GM23338 (cell line): ENCODE results near the gene NPHP4. TPM values are rescaled to one million over a fixed set of nuclear protein-coding genes. Genes with fewer than 3 reads are reported as not detected.

Source experiments
- ATAC-seq: fragments of 200-7000 bp; cut with Tn5 transposase; 3 replicates; pipeline ENCODE4 v1.9.1; 2020
- DNase-seq: peaks from one replicate; pipeline ENCODE4 v3.0.0-alpha.2; 2015; ENCODE audit warnings: low spot score
- H2AFZ ChIP-seq: fragments of 200-600 bp; sonication (generic); 2 replicates; pipeline ENCODE4 v1.8.0; 2016; ENCODE audit warnings: antibody characterized with exemption, mild to moderate bottlenecking, moderate library complexity
- H3F3A ChIP-seq: fragments of 200-600 bp; sonication (generic); replicated peaks from 2 replicates; pipeline ENCODE4 v1.8.0; 2017; ENCODE audit warnings: antibody characterized with exemption, mixed run types, low read depth
- H3K27ac ChIP-seq: fragments of 200-600 bp; sonication (generic); 2 replicates; pipeline ENCODE4 v1.6.1; 2016; ENCODE audit warnings: low read depth
- H3K27me3 ChIP-seq: fragments of 200-600 bp; sonication (generic); 2 replicates; pipeline ENCODE4 v1.8.0; 2016; ENCODE audit warnings: mild to moderate bottlenecking, mixed run types, moderate library complexity; ENCODE audit not compliant: insufficient read depth
- H3K36me3 ChIP-seq: fragments of 200-600 bp; sonication (generic); 2 replicates; pipeline ENCODE4 v1.8.0; 2016; ENCODE audit warnings: mild to moderate bottlenecking; ENCODE audit not compliant: insufficient read depth
- H3K4me1 ChIP-seq: fragments of 200-600 bp; sonication (generic); 2 replicates; pipeline ENCODE4 v1.8.0; 2016; ENCODE audit warnings: mild to moderate bottlenecking, moderate library complexity; ENCODE audit not compliant: insufficient read depth
- H3K4me2 ChIP-seq: fragments of 200-600 bp; sonication (generic); 2 replicates; pipeline ENCODE4 v1.7.1; 2017; ENCODE audit warnings: mixed run types
- H3K4me3 ChIP-seq: fragments of 200-600 bp; sonication (generic); 2 replicates; pipeline ENCODE4 v1.6.1; 2016; ENCODE audit warnings: mixed run types
- H3K79me2 ChIP-seq: fragments of 200-600 bp; sonication (generic); replicated peaks from 2 replicates; pipeline ENCODE4 v1.8.0; 2017; ENCODE audit warnings: mild to moderate bottlenecking; ENCODE audit not compliant: insufficient read depth
- H3K9me2 ChIP-seq: fragments of 200-600 bp; sonication (generic); 2 replicates; pipeline ENCODE4 v1.8.0; 2017; ENCODE audit not compliant: insufficient read depth
- H4K20me1 ChIP-seq: fragments of 200-600 bp; sonication (generic); replicated peaks from 2 replicates; pipeline ENCODE4 v1.8.0; 2017; ENCODE audit warnings: mild to moderate bottlenecking; ENCODE audit not compliant: insufficient read depth
- H3K27ac Mint-ChIP-seq: 2 replicates; pipeline ENCODE4 v1.8.0; 2020; ENCODE audit warnings: inconsistent platforms, mild to moderate bottlenecking, moderate library complexity, mixed read lengths
- H3K27me3 Mint-ChIP-seq: 3 replicates; pipeline ENCODE4 v1.8.0; 2022; ENCODE audit warnings: low read depth, mild to moderate bottlenecking, moderate library complexity, mixed read lengths, inconsistent platforms; ENCODE audit not compliant: insufficient read depth, poor library complexity
- H3K36me3 Mint-ChIP-seq: 3 replicates; pipeline ENCODE4 v1.8.0; 2021; ENCODE audit warnings: low read depth, mild to moderate bottlenecking, inconsistent platforms, moderate library complexity, mixed read lengths
- H3K4me1 Mint-ChIP-seq: 3 replicates; pipeline ENCODE4 v1.8.0; 2020; ENCODE audit warnings: mild to moderate bottlenecking, inconsistent platforms, mixed read lengths
- H3K4me3 Mint-ChIP-seq: 3 replicates; pipeline ENCODE4 v1.8.0; 2021; ENCODE audit warnings: moderate library complexity, mild to moderate bottlenecking, inconsistent platforms, mixed read lengths
- H3K9me3 Mint-ChIP-seq: 3 replicates; pipeline ENCODE4 v1.8.0; 2020; ENCODE audit warnings: moderate library complexity, mild to moderate bottlenecking, inconsistent platforms, mixed read lengths
- CREB1 ChIP-seq: fragments of 250-450 bp; sonication (Bioruptor Pico); IDR thresholded peaks from 2 replicates; pipeline ENCODE4 v1.5.0; 2020; ENCODE audit warnings: low read depth, mild to moderate bottlenecking, moderate library complexity
- EZH2 ChIP-seq: fragments of 200-600 bp; sonication (generic); IDR thresholded peaks from one replicate; pipeline ENCODE4 v1.8.0; 2017; ENCODE audit warnings: antibody characterized with exemption, mild to moderate bottlenecking, low read depth; ENCODE audit not compliant: unreplicated experiment
- EZH2phosphoT487 ChIP-seq: fragments of 200-600 bp; sonication (generic); IDR thresholded peaks from one replicate; pipeline ENCODE4 v1.8.1; 2018; ENCODE audit warnings: antibody characterized with exemption; ENCODE audit not compliant: unreplicated experiment
- JUNB ChIP-seq: IDR thresholded peaks from one replicate; pipeline ENCODE4 v1.6.1; 2016; ENCODE audit warnings: antibody characterized with exemption; ENCODE audit not compliant: unreplicated experiment
- NANOG ChIP-seq: IDR thresholded peaks from 2 replicates; pipeline ENCODE4 v1.6.1; 2016; ENCODE audit warnings: antibody characterized with exemption, borderline replicate concordance
- POLR2AphosphoS5 ChIP-seq: IDR thresholded peaks from 2 replicates; pipeline ENCODE4 v1.6.1; 2016; ENCODE audit warnings: antibody characterized with exemption, low read depth
- REST ChIP-seq: IDR thresholded peaks from one replicate; pipeline ENCODE4 v1.6.1; 2018; ENCODE audit warnings: antibody characterized with exemption; ENCODE audit not compliant: unreplicated experiment
- STAT1 ChIP-seq: IDR thresholded peaks from one replicate; pipeline ENCODE4 v1.6.1; 2016; ENCODE audit warnings: antibody characterized with exemption; ENCODE audit not compliant: unreplicated experiment
- ZNF114 ChIP-seq: fragments of 250-450 bp; sonication (Bioruptor Pico); IDR thresholded peaks from 2 replicates; pipeline ENCODE4 v1.5.0; 2020; ENCODE audit warnings: mild to moderate bottlenecking, moderate library complexity
- ZNF331 ChIP-seq: fragments of 250-450 bp; sonication (Bioruptor Pico); IDR thresholded peaks from 2 replicates; pipeline ENCODE4 v1.5.0; 2020; ENCODE audit warnings: low read depth, mild to moderate bottlenecking, moderate library complexity
- ZNF462 ChIP-seq: fragments of 250-450 bp; sonication (Bioruptor Pico); IDR thresholded peaks from 2 replicates; pipeline ENCODE4 v1.5.0; 2020; ENCODE audit warnings: mild to moderate bottlenecking, moderate library complexity
- polyA plus RNA-seq: library from polyadenylated mRNA; unstranded; fragments of >200 nt; fragmentation: Nextera tagmentation; extraction: Ambion mirVana; gene quantifications from 2 replicates; pipeline ENCODE4 v1.2.1, GENCODE V29; 2016
- total RNA-seq: library from RNA; depleted of rRNA; stranded (reverse); fragments of >200 nt; shearing (Covaris generic); gene quantifications from 2 replicates; pipeline ENCODE4 v1.2.3, GENCODE V29; 2014
- TF ChIP-seq, protein P1 (sequence below): IDR thresholded peaks from 2 replicates; pipeline ENCODE4 v1.6.1; 2016; ENCODE audit warnings: antibody characterized with exemption
- TF ChIP-seq, protein P2 (sequence below), 2 experiments: fragments of 200-600 bp in 1 of 2; sonication (generic) in 1 of 2; conservative IDR thresholded peaks; 2 replicates each; pipeline versions ENCODE4 v1.5.1 to v1.6.1; 2016 to 2017; ENCODE audit warnings: antibody characterized with exemption in 2 of 2, low read depth in 2 of 2, mild to moderate bottlenecking in 2 of 2, moderate library complexity in 1 of 2

The NPHP4 gene
- total and polyA plus RNA-seq, 2 experiments from 2014 or later = 2.5 to 12.4 TPM

DNA sequence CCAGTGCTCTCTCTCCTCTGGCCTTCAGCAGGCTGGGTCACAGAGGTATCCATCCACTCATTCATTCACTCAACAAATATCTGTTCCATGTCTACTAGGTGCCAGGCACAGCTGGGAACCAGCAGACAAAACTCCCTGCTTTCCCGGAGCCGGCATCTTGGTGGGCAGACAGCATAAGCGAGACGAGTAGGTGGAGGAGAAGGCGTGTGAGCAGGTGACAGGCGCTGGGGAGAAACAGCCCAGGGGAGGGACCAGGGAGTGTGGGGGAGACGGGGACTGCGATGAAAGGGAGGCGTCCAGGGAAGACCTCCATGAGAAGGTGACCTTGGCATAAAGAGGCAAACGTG lies 42.5 kb upstream of the NPHP4 start:
- Histone ChIP-seq H3K36me3 (no peaks in the 10 kb centered on the region), H2AFZ (peak overlapping the region; percentile 99; the same call in 1 of the 2 replicates), H3K4me3 (no peak overlapping the region), H3K27me3 (no peaks in the 10 kb centered on the region), H3K27ac (no peak overlapping the region), H3K4me1 (peaks cover 5% of the 10 kb centered on the region; the same call in 1 of the 2 replicates), H3F3A (0 out of 2 replicates have a peak, but pooled peaks cover 3% of the 10 kb centered on the region), H3K4me2 (peak overlapping the region; percentile 74; the same call in 1 of the 2 replicates), H4K20me1 (no peaks in the 10 kb centered on the region), H3K9me2 (no peaks in the 10 kb centered on the region), H3K79me2 (no peaks in the 10 kb centered on the region)
- Mint-ChIP-seq H3K27me3 (peaks cover 13% of the 10 kb centered on the region), H3K27ac (no peak overlapping the region), H3K9me3 (no peaks in the 10 kb centered on the region), H3K4me1 (peaks cover 22% of the 10 kb centered on the region), H3K4me3 (no peak overlapping the region; the same call in 2 of the 3 replicates), H3K36me3 (no peaks in the 10 kb centered on the region)
- no peak for ATAC-seq
- no peak for TF ChIP-seq NANOG
- no peak for TF ChIP-seq STAT1
- TF ChIP-seq ZNF462 (CRISPR knock-in tag) = no peak
- TF ChIP-seq POLR2AphosphoS5 = no peak
- TF ChIP-seq ZNF331 (CRISPR knock-in tag) = no peak
- no peak for TF ChIP-seq EZH2phosphoT487
- TF ChIP-seq EZH2 = no peak
- TF ChIP-seq CREB1 (CRISPR knock-in tag) = no peak
- TF ChIP-seq, protein P1, sequence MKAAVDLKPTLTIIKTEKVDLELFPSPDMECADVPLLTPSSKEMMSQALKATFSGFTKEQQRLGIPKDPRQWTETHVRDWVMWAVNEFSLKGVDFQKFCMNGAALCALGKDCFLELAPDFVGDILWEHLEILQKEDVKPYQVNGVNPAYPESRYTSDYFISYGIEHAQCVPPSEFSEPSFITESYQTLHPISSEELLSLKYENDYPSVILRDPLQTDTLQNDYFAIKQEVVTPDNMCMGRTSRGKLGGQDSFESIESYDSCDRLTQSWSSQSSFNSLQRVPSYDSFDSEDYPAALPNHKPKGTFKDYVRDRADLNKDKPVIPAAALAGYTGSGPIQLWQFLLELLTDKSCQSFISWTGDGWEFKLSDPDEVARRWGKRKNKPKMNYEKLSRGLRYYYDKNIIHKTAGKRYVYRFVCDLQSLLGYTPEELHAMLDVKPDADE = no peak
- TF ChIP-seq JUNB = no peak
- TF ChIP-seq ZNF114 (CRISPR knock-in tag) = no peak
- TF ChIP-seq REST = no peak
- TF ChIP-seq, protein P2, sequence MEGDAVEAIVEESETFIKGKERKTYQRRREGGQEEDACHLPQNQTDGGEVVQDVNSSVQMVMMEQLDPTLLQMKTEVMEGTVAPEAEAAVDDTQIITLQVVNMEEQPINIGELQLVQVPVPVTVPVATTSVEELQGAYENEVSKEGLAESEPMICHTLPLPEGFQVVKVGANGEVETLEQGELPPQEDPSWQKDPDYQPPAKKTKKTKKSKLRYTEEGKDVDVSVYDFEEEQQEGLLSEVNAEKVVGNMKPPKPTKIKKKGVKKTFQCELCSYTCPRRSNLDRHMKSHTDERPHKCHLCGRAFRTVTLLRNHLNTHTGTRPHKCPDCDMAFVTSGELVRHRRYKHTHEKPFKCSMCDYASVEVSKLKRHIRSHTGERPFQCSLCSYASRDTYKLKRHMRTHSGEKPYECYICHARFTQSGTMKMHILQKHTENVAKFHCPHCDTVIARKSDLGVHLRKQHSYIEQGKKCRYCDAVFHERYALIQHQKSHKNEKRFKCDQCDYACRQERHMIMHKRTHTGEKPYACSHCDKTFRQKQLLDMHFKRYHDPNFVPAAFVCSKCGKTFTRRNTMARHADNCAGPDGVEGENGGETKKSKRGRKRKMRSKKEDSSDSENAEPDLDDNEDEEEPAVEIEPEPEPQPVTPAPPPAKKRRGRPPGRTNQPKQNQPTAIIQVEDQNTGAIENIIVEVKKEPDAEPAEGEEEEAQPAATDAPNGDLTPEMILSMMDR (conservative IDR thresholded peaks at IDR 0.05; ENCODE audit: low read depth in 2 of 2) = no peak
- no peak for DNase-seq
